GM12891 (cell line): ENCODE results near the gene SPATA32.

Experiments used
- PAX5 ChIP-seq: IDR thresholded peaks from 2 replicates; pipeline ENCODE4 v1.6.1; 2011; ENCODE audit warnings: low read length, moderate library complexity, mild to moderate bottlenecking; ENCODE audit not compliant: insufficient read depth, severe bottlenecking
- POLR2A ChIP-seq: IDR thresholded peaks from 2 replicates; pipeline ENCODE4 v1.6.1; 2011; ENCODE audit warnings: low read depth, low read length, control low read depth
- POLR2AphosphoS5 ChIP-seq: IDR thresholded peaks from 2 replicates; pipeline ENCODE4 v1.6.1; 2011; ENCODE audit warnings: low read depth, low read length, control low read depth
- SPI1 ChIP-seq: IDR thresholded peaks from 2 replicates; pipeline ENCODE4 v1.6.1; 2011; ENCODE audit warnings: low read depth, low read length, control low read depth
- TAF1 ChIP-seq: IDR thresholded peaks from 2 replicates; pipeline ENCODE4 v1.6.1; 2011; ENCODE audit warnings: low read depth, low read length, control low read depth

DNA sequence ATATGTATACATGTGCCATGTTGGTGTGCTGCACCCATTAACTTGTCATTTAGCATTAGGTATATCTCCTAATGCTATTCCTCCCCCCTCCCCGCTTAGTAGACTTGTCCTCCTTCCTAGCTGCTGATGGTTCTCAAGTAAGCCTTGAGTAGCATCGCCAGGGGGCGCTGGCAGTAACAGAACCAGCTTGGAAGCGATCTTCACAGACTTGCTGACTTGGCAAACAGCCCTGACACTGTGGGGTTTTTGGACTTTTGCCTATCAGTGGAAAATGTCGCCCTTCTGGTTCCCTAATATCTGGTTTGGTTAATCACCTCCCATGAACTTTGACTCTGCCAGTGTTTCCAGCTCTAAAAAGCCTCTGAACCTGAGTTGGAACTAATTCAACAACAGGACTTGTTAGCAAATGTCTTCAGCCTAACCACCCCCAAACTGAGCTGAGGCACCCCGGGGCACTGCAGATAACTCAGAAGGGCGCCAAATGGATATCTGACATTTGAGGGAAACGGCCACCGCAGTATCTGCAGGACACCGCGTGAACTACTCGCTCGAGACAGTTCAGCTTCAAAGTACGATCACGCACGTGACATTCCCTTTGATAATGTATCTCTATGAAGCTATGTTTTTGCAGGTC lies 15.4 kb upstream of the SPATA32 start:
- TF ChIP-seq SPI1 (no peak), POLR2A (no peak), POLR2AphosphoS5 (no peak), PAX5 (no peak), TAF1 (no peak)
